DOHH2 (cell line): ENCODE data around the gene SLC5A7.

Experiments used
- H3F3A ChIP-seq: fragments of 200-600 bp; sonication (generic), shearing (Covaris generic); 2 replicates; pipeline ENCODE4 v1.6.0; 2016; ENCODE audit warnings: antibody characterized with exemption, mild to moderate bottlenecking; ENCODE audit not compliant: control insufficient read depth, insufficient read depth
- H3K27ac ChIP-seq: fragments of 200-600 bp; sonication (generic); 2 replicates; pipeline ENCODE4 v1.5.1; 2014; ENCODE audit warnings: low read depth, mild to moderate bottlenecking, low read length, moderate library complexity
- H3K27me3 ChIP-seq: fragments of 200-600 bp; sonication (generic); 2 replicates; pipeline ENCODE4 v1.6.1; 2014; ENCODE audit warnings: mild to moderate bottlenecking, low read length, mixed read lengths; ENCODE audit not compliant: control insufficient read depth
- H3K36me3 ChIP-seq: fragments of 200-600 bp; sonication (generic); 2 replicates; pipeline ENCODE4 v1.6.1; 2014; ENCODE audit warnings: mild to moderate bottlenecking, low read length, moderate library complexity, mixed read lengths; ENCODE audit not compliant: control insufficient read depth
- H3K4me1 ChIP-seq: fragments of 200-600 bp; sonication (generic); 2 replicates; pipeline ENCODE4 v1.6.1; 2014; ENCODE audit warnings: mild to moderate bottlenecking, low read length, mixed read lengths; ENCODE audit not compliant: control insufficient read depth
- H3K4me2 ChIP-seq: fragments of 200-600 bp; sonication (generic); 2 replicates; pipeline ENCODE4 v1.6.0; 2014; ENCODE audit warnings: mild to moderate bottlenecking, low read length, moderate library complexity
- H3K4me3 ChIP-seq: fragments of 200-600 bp; sonication (generic); 2 replicates; pipeline ENCODE4 v1.5.1; 2014; ENCODE audit warnings: mild to moderate bottlenecking, low read length, mixed read lengths
- H3K79me2 ChIP-seq: fragments of 200-600 bp; sonication (generic); 2 replicates; pipeline ENCODE4 v1.6.1; 2014; ENCODE audit warnings: mild to moderate bottlenecking, low read length, mixed read lengths; ENCODE audit not compliant: control insufficient read depth
- H3K9me2 ChIP-seq: fragments of 200-600 bp; sonication (generic); replicated peaks from 2 replicates; pipeline ENCODE4 v1.6.1; 2014; ENCODE audit warnings: mild to moderate bottlenecking, low read length, mixed read lengths; ENCODE audit not compliant: control insufficient read depth
- H3K9me3 ChIP-seq: fragments of 200-600 bp; sonication (generic); 2 replicates; pipeline ENCODE4 v1.6.1; 2014; ENCODE audit warnings: antibody characterized with exemption, low read length, mixed read lengths; ENCODE audit not compliant: control insufficient read depth, insufficient read depth
- H4K20me1 ChIP-seq: fragments of 200-600 bp; sonication (generic); 2 replicates; pipeline ENCODE4 v1.6.0; 2014; ENCODE audit warnings: low read depth, mild to moderate bottlenecking, antibody characterized with exemption, low read length, moderate library complexity; ENCODE audit not compliant: control insufficient read depth, insufficient read depth
- CTCF ChIP-seq: fragments of 200-600 bp; sonication (generic); IDR thresholded peaks from one replicate; pipeline ENCODE4 v1.5.1; 2014; ENCODE audit warnings: antibody characterized with exemption, mild to moderate bottlenecking, low read depth, low read length; ENCODE audit not compliant: poor library complexity, severe bottlenecking
- EZH2phosphoT487 ChIP-seq: fragments of 200-600 bp; sonication (generic); IDR thresholded peaks from 2 replicates; pipeline ENCODE4 v1.6.1; 2017; ENCODE audit warnings: borderline replicate concordance, mild to moderate bottlenecking, antibody characterized with exemption, low read length, moderate library complexity, mixed read lengths

Gene SLC5A7

GRCh38 chr2:108013305-108013704 lies 27.0 kb downstream of the SLC5A7 start:
- no peaks in the 10 kb centered on the region for H3K36me3 ChIP-seq
- H3K27me3 ChIP-seq = no peaks in the 10 kb centered on the region
- H3K27ac ChIP-seq = no peak overlapping the region
- no peak overlapping the region for H3K4me2 ChIP-seq
- no peaks in the 10 kb centered on the region for H3K9me2 ChIP-seq
- peaks cover 9% of the 10 kb centered on the region; the same call in 1 of the 2 replicates for H3K9me3 ChIP-seq
- no peaks in the 10 kb centered on the region for H3K79me2 ChIP-seq
- no peaks in the 10 kb centered on the region for H4K20me1 ChIP-seq
- no peak for TF ChIP-seq EZH2phosphoT487
- no peak for TF ChIP-seq CTCF
- no peaks in the 10 kb centered on the region for H3K4me1 ChIP-seq
- no peak overlapping the region for H3K4me3 ChIP-seq
- no peaks in the 10 kb centered on the region for H3F3A ChIP-seq

GRCh38 chr2:108022628-108023027 lies 36.3 kb downstream of the SLC5A7 start:
- Histone ChIP-seq H3K27me3 (no peaks in the 10 kb centered on the region), H3K79me2 (no peaks in the 10 kb centered on the region), H3K4me2 (no peak overlapping the region), H3K4me3 (no peak overlapping the region), H3F3A (no peaks in the 10 kb centered on the region), H3K4me1 (no peaks in the 10 kb centered on the region), H4K20me1 (no peaks in the 10 kb centered on the region), H3K9me3 (no peaks in the 10 kb centered on the region), H3K27ac (no peak overlapping the region), H3K36me3 (no peaks in the 10 kb centered on the region), H3K9me2 (no peaks in the 10 kb centered on the region)
- TF ChIP-seq EZH2phosphoT487 (no peak), CTCF (no peak)

GRCh38 chr2:108023776-108024175 lies 37.5 kb downstream of the SLC5A7 start:
- H3F3A ChIP-seq = no peaks in the 10 kb centered on the region
- no peaks in the 10 kb centered on the region for H3K79me2 ChIP-seq
- H3K4me3 ChIP-seq = no peak overlapping the region
- H4K20me1 ChIP-seq = no peaks in the 10 kb centered on the region
- H3K9me2 ChIP-seq = no peaks in the 10 kb centered on the region
- H3K36me3 ChIP-seq = no peaks in the 10 kb centered on the region
- H3K4me2 ChIP-seq = no peak overlapping the region
- TF ChIP-seq EZH2phosphoT487 (no peak), CTCF (no peak)
- H3K9me3 ChIP-seq = no peaks in the 10 kb centered on the region
- H3K27ac ChIP-seq = no peak overlapping the region
- no peaks in the 10 kb centered on the region for H3K27me3 ChIP-seq
- H3K4me1 ChIP-seq = no peaks in the 10 kb centered on the region
